Colon (tissue), 2 donors: ENCODE data around the gene SRRM2.

Source experiments
- FAIRE-seq: peaks from 2 replicates; lab custom pipeline; 2012; peaks lifted over from hg19 to GRCh38; lab: Jason Lieb, UNC
- donor health status: control.
- donor health status: control.

Gene SRRM2

GRCh38 chr16:2777231-2777902 is 24.9 kb downstream of the SRRM2 start, which contains the start of gene ELOB:
TSS of gene ELOB (minus strand) at chr16:2777280. CDS start at chr16:2777239, 41 bp downstream.
- no peak for FAIRE-seq

GRCh38 chr16:2777903-2778629 is 25.6 kb downstream of the SRRM2 start:
- FAIRE-seq = no peak

DNA sequence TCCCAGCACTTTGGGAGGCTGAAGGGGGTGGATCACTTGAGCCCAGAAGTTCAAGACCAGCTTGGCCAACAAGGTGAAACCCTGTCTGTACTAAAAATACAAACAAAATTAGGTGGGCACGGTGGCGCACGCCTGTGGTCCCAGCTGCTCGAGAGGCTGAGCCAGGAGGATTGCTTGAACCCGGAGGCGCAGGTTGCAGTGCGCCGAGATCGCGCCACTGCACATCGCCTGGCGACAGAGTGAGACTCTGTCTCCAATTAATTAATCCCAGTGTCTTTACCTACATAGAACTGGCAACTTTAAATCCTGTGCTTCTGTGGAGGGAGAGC is 26.2 kb downstream of the SRRM2 start:
- no peak for FAIRE-seq

GRCh38 chr16:2779151-2779920 is 26.9 kb downstream of the SRRM2 start:
- no peak for FAIRE-seq

- FAIRE-seq = no peak
These were observed 27.8 kb downstream of the SRRM2 start for GRCh38 chr16:2779978-2780898.

GRCh38 chr16:2782583-2783351 is 30.3 kb downstream of the SRRM2 start:
- FAIRE-seq = no peak

DNA sequence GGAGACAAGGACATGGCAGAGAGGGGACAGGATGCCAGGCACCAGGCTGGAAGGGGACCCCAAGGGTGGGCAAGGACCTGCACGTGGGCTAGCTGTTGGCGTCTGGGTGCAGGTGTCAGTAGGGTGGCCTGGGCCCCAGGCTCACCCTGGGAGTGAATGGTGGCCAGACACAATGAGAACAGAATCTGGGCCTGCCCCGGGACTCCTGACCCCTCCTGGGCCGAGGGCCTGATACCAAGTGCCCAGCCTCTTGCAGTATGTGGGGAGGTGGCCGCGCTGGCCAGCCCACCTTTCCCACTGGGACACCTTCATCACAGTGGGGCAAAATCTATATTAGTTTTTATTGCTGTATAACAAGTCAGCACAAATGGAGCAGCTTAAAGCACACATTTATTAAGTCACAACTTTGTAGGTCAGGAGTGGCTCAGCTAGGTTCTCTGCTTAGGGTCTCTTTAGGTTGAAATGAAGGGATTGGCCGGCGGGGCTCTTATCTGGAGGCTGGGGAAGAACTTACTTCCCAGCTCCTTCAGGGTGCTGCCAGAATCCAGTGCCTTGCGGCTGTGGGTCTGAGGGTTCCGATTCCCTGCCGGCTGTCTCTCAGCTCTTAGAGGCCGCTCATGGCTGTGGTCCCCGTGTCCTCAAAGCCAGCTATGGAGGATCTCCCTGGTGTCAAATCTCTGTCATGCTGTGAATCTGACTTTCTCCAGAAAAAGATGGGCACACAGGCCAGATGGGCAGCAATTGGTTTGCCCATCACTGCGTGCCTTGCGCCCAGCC is 31.3 kb downstream of the SRRM2 start:
- FAIRE-seq = no peak

DNA sequence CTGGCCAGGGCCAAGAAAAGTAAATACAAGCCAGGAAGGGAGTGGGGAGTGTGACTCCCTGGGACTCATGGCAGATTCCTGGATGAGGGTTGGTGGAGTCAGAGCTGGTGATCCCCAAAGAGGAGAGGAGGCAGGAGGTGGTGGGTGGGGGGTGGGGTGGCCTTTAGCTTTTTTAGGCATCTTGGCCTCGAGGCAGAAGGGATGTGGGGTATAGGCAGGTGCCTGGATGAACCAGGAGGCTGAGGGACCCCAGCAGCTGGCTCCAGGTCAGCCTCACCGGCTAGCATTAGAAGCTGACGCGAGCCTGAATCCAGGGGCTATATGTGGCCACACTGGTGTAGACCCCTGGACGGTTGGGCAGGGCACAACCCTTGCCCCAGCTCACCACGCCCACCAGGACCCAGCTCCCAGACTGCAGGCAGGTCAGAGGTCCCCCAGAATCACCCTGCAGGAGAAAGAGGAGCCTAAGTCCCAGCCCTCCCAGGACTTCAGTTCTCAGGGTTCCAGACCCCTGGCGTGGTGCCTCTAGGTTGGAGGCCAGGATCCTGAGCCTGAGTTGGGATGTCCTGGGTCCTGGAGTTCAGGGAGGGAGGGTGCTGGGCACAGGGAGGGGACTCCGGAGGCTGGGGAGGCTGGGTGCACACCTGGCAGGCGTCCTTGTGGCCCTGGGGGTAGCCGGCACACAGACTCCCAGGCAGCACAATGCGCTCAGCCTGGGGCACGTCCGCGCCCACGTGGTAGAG is 32.1 kb downstream of the SRRM2 start:
- FAIRE-seq = no peak

- no peak for FAIRE-seq
These were observed 32.9 kb downstream of the SRRM2 start for GRCh38 chr16:2785101-2785991.

GRCh38 chr16:2786061-2786825 is 33.8 kb downstream of the SRRM2 start:
- FAIRE-seq = no peak

GRCh38 chr16:2786826-2787151 is 34.4 kb downstream of the SRRM2 start:
- no peak for FAIRE-seq

DNA sequence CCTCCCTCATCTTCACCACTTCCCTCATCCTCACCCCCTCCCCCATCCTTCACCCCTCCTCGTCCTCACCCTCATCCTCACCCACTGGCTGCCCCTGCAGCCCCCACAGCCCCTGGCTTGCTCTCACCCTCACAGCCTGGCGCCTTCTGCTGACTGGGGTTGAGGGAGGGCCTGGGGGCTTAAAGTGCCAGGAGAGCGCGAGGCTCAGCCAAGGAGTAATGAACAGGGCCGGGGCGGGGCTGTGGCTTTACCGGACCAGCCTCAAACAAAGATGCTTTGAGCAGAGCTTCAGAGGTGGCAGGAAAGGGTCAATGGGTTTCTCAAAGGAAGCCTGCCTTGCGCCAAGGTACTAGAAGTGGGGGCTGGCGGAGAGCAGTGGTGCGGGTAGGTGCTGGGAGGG is 35.0 kb downstream of the SRRM2 start, which contains the start of gene PRSS33:
Gene PRSS33 (minus strand): TSS at position 155 of the 400 bp plus-strand sequence. CDS start 1,013 bp downstream, outside the sequence.
- FAIRE-seq = no peak

GRCh38 chr16:2787961-2788360 is 35.5 kb downstream of the SRRM2 start:
- no peak for FAIRE-seq

DNA sequence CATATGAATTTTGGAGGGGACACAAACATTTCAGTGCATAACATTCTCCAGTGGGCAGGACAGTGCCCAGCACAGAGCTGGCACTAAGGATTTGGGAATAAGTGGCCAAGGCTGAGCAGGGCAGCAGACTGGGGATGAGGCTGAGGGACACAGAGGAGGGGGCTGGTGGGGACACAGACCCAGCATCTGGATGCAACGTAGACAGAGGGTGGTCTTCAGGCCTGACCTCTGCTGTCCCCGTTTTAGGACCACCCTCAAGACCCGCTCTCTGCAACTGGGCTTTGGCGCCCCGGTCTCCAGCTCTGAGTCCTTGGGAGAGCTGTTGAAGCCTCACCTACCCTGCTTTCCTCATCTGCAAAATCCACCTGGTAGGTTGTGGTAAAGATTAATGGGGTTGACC is 38.2 kb downstream of the SRRM2 start:
- no peak for FAIRE-seq

GRCh38 chr16:2791174-2791573 is 38.7 kb downstream of the SRRM2 start:
- FAIRE-seq = no peak

DNA sequence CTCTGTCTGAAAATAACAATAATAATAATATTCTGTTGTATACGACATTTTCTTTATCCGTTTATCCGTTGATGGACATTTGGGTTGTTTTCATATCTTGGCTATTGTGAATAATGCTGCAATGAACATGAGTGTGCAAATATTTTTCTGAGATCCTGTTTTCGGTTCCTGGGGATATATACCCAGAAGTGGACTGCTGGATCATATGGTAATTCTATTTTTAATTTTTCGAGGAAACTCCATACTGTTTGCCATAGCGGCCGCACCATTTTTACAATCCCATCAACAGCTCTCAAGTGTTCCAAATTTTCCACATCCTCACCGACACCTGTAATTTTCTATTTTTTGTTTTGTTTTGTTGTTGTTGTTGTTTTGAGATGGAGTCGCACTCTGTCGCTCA is 40.5 kb downstream of the SRRM2 start:
- no peak for FAIRE-seq

DNA sequence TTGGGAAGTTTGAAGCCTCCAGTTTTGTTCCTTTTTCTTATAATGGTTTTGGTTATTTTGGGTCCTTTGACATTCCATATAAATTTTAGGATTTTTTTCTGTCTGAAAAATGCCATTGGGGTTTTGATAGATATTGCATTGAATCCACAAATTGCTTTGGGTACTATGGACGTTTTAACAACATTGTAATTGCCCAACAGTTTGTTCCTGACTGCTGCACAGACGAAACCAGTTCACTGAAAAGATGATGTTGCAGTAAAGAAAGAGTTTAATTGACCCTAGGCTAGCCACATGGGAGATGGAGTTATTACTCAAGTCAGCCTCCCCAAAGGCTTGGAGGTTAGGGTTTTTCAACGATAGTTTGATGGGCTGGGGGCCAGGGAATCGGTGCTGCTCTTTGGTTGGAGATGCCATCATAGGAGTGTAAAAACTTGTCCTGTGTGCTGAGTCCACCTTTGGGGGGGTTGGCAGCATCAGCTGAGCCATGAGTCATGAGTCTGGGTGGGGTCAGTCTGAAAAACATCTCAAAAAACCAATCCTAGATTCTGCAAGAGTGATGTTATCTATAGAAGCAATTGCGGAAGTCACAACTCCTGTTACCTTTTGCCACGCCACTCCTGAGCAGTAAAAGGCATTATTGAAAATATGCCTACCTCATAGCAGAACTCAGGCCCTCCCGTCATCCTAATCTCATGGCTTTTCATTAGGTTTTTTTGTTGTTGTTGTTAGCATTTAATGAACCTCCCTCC is 43.1 kb downstream of the SRRM2 start:
- FAIRE-seq = no peak
